Measurements from ENCODE around the gene ABCC1.

ABCC1 gene

GRCh38 chr16:16120044-16120381, 170.6 kb downstream of the ABCC1 start:
- Mint-ChIP-seq H3K27ac (peak overlapping the region in 1 of 2 donors; percentile 7), H3K4me1 (peaks cover 12% of the 10 kb centered on the region), H3K4me3 (no peak overlapping the region), H3K27me3 (no peaks in the 10 kb centered on the region), H3K9me3 (peaks cover 11 to 17% of the 10 kb centered on the region in 2 donors)
- DNase-seq (no peak), ATAC-seq (no peak)

- H3K27me3 Mint-ChIP-seq: no peaks in the 10 kb centered on the region
- ATAC-seq (no peak), DNase-seq (no peak)
- H3K9me3 Mint-ChIP-seq: peaks cover 11 to 18% of the 10 kb centered on the region in 2 donors
- peak overlapping the region in 1 of 2 donors; percentile 12 for H3K27ac Mint-ChIP-seq
- no peak overlapping the region for H3K4me3 Mint-ChIP-seq
- H3K4me1 Mint-ChIP-seq: peaks cover 12% of the 10 kb centered on the region
Measured at GRCh38 chr16:16120382-16121184, 171.2 kb downstream of the ABCC1 start.

- ATAC-seq (no peak), DNase-seq (no peak)
- peaks cover 12% of the 10 kb centered on the region for H3K4me1 Mint-ChIP-seq
- peaks cover 11 to 18% of the 10 kb centered on the region in 2 donors for H3K9me3 Mint-ChIP-seq
- H3K4me3 Mint-ChIP-seq: no peak overlapping the region
- H3K27ac Mint-ChIP-seq: peak overlapping the region; percentile 12 to 89
- no peaks in the 10 kb centered on the region for H3K27me3 Mint-ChIP-seq
Measured at GRCh38 chr16:16121185-16121727, 171.8 kb downstream of the ABCC1 start.

- H3K27ac Mint-ChIP-seq: no peak overlapping the region
- peaks cover 12% of the 10 kb centered on the region for H3K4me1 Mint-ChIP-seq
- H3K9me3 Mint-ChIP-seq: peaks cover 11 to 18% of the 10 kb centered on the region in 2 donors
- H3K4me3 Mint-ChIP-seq: no peak overlapping the region
- no peaks in the 10 kb centered on the region for H3K27me3 Mint-ChIP-seq
- no peak for ATAC-seq
- DNase-seq: no peak
Measured at GRCh38 chr16:16122264-16122663, 172.8 kb downstream of the ABCC1 start.

GRCh38 chr16:16124438-16124837, 175.0 kb downstream of the ABCC1 start:
- Mint-ChIP-seq H3K27me3 (no peaks in the 10 kb centered on the region), H3K4me1 (peaks cover 12% of the 10 kb centered on the region), H3K9me3 (peaks cover 11 to 18% of the 10 kb centered on the region in 2 donors), H3K27ac (no peak overlapping the region), H3K4me3 (no peak overlapping the region)
- DNase-seq (no peak), ATAC-seq (no peak)

- H3K9me3 Mint-ChIP-seq: peaks cover 11 to 18% of the 10 kb centered on the region in 2 donors
- H3K27ac Mint-ChIP-seq: no peak overlapping the region
- H3K4me3 Mint-ChIP-seq: no peak overlapping the region
- no peaks in the 10 kb centered on the region for H3K27me3 Mint-ChIP-seq
- DNase-seq (no peak), ATAC-seq (no peak)
- peaks cover 6% of the 10 kb centered on the region for H3K4me1 Mint-ChIP-seq
Measured at GRCh38 chr16:16124974-16125373, 175.6 kb downstream of the ABCC1 start.

- no peak overlapping the region for H3K4me3 Mint-ChIP-seq
- H3K4me1 Mint-ChIP-seq: no peaks in the 10 kb centered on the region
- peak overlapping the region in 1 of 2 donors; percentile 86 for H3K27ac Mint-ChIP-seq
- H3K9me3 Mint-ChIP-seq: peaks cover 11 to 18% of the 10 kb centered on the region in 2 donors
- ATAC-seq (no peak), DNase-seq (no peak)
- H3K27me3 Mint-ChIP-seq: no peaks in the 10 kb centered on the region
Measured at GRCh38 chr16:16126896-16127295, 177.5 kb downstream of the ABCC1 start.

GRCh38 chr16:16127469-16128116, 178.2 kb downstream of the ABCC1 start:
- DNase-seq (peak; percentile 68 to 72), ATAC-seq (peak; percentile 88)
- Mint-ChIP-seq H3K9me3 (peaks cover 11 to 18% of the 10 kb centered on the region in 2 donors), H3K27me3 (no peaks in the 10 kb centered on the region), H3K4me1 (no peaks in the 10 kb centered on the region), H3K27ac (peak overlapping the region in 1 of 2 donors; percentile 63), H3K4me3 (no peak overlapping the region)

GRCh38 chr16:16131204-16131603, 181.8 kb downstream of the ABCC1 start:
- H3K9me3 Mint-ChIP-seq: no peaks in the 10 kb centered on the region
- no peak for DNase-seq
- no peaks in the 10 kb centered on the region for H3K27me3 Mint-ChIP-seq
- H3K27ac Mint-ChIP-seq: peak overlapping the region; percentile 55 to 94
- no peak overlapping the region for H3K4me3 Mint-ChIP-seq
- no peak for ATAC-seq
- no peaks in the 10 kb centered on the region for H3K4me1 Mint-ChIP-seq

GRCh38 chr16:16131659-16132058, 182.2 kb downstream of the ABCC1 start:
- Mint-ChIP-seq H3K9me3 (no peaks in the 10 kb centered on the region), H3K27ac (peak overlapping the region in 1 of 2 donors; percentile 94), H3K27me3 (no peaks in the 10 kb centered on the region), H3K4me3 (no peak overlapping the region), H3K4me1 (no peaks in the 10 kb centered on the region)
- DNase-seq (no peak), ATAC-seq (no peak)

- Mint-ChIP-seq H3K27ac (peak overlapping the region in 1 of 2 donors; percentile 75), H3K4me1 (no peaks in the 10 kb centered on the region), H3K27me3 (no peaks in the 10 kb centered on the region), H3K4me3 (no peak overlapping the region), H3K9me3 (no peaks in the 10 kb centered on the region)
- DNase-seq (no peak), ATAC-seq (no peak)
Measured at GRCh38 chr16:16133943-16134604, 184.7 kb downstream of the ABCC1 start.

GRCh38 chr16:16136588-16136987, 187.2 kb downstream of the ABCC1 start:
- Mint-ChIP-seq H3K4me1 (no peaks in the 10 kb centered on the region), H3K27ac (no peak overlapping the region), H3K27me3 (no peaks in the 10 kb centered on the region), H3K9me3 (no peaks in the 10 kb centered on the region), H3K4me3 (no peak overlapping the region)
- DNase-seq: no peak
- no peak for ATAC-seq

- no peaks in the 10 kb centered on the region for H3K27me3 Mint-ChIP-seq
- no peak for ATAC-seq
- peak overlapping the region in 1 of 2 donors; percentile 59 for H3K27ac Mint-ChIP-seq
Measured at GRCh38 chr16:16137110-16137509, 187.7 kb downstream of the ABCC1 start.

GRCh38 chr16:16138034-16138635, 188.7 kb downstream of the ABCC1 start:
- Mint-ChIP-seq H3K9me3 (no peaks in the 10 kb centered on the region), H3K4me1 (no peaks in the 10 kb centered on the region), H3K27me3 (no peaks in the 10 kb centered on the region), H3K27ac (no peak overlapping the region), H3K4me3 (no peak overlapping the region)
- no peak for ATAC-seq
- no peak for DNase-seq

More at GRCh38 chr16:16137110-16137509, 187.7 kb downstream of the ABCC1 start:
- no peak overlapping the region for H3K4me3 Mint-ChIP-seq
- DNase-seq: no peak
- H3K4me1 Mint-ChIP-seq: no peaks in the 10 kb centered on the region
- H3K9me3 Mint-ChIP-seq: no peaks in the 10 kb centered on the region

GRCh38 chr16:16139061-16139460, 189.6 kb downstream of the ABCC1 start:
- no peak for DNase-seq
- Mint-ChIP-seq H3K9me3 (no peaks in the 10 kb centered on the region), H3K4me1 (no peaks in the 10 kb centered on the region), H3K27ac (no peak overlapping the region), H3K27me3 (no peaks in the 10 kb centered on the region), H3K4me3 (no peak overlapping the region)
- ATAC-seq: no peak
